GM19035 (cell line): Measurements from ENCODE around the gene SYNPR.

ENCODE experiments used
- ATAC-seq: cut with Tn5 transposase; IDR thresholded peaks from one replicate; pipeline ENCODE4 v1.9.1; 2021; ENCODE audit not compliant: unreplicated experiment

Gene SYNPR

DNA sequence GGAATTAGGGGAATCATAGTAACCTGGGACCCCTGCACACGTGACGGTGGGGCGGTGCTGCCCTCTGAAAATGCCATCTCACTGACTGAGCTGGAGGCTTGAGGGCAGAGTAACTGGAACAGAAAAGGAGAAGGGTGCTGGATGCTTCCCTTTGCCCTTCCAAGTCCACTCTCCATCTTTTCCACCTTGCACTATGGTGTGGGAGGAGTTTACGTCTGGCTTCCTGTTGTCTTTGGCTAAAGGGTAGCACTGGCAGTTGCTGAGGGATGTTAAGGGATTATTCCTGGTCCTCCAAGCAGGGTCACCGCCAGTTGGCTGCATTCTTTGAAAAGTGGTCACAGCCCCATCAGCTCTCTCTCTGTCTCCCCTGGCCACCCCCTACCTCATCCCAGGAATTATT lies 245.0 kb downstream of the SYNPR start:
- ATAC-seq, result no peak

GRCh38 chr3:63528325-63529000 lies 250.4 kb downstream of the SYNPR start:
- no peak for ATAC-seq

GRCh38 chr3:63532521-63532920 lies 254.4 kb downstream of the SYNPR start:
- no peak for ATAC-seq

DNA sequence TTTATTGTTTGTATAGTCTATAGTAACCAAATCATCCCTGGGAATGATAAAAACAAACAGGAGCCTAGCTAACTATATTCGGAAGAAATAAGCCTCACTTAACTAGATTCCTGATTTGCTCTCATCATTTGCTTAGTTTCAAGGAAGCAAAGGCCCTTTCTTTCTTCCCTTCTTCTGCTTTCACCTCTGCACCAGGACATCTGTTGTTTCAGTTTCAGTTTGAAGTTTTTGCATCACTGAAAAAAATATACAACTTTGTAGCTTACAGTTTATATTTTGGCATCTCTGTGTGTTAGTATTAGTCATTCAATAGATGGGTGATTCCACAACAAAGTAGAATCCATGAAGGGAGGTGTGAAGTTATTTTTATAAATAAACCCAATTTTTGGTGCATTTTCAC lies 260.8 kb downstream of the SYNPR start:
- ATAC-seq, result no peak

DNA sequence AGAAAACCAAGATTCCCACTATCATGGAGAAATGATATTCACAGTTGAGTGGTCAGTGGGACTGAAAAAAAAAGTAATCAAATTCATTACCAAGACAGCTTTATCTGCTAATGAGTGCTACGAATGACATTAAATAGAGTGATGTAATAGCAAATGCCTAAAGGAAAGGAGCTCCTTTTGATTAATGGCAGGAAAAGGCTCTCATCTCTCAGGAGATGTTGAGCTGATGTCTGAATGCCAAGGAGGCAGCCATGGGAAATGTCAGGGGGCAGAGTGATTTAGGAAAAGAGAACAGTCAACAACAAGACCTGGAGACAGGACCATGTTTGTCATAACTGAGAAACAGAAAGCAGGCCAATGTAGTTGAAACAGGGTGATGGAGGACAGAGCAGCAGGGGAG lies 277.7 kb downstream of the SYNPR start:
- no peak for ATAC-seq

- no peak for ATAC-seq
Observed at GRCh38 chr3:63556401-63556800, 278.3 kb downstream of the SYNPR start.

DNA sequence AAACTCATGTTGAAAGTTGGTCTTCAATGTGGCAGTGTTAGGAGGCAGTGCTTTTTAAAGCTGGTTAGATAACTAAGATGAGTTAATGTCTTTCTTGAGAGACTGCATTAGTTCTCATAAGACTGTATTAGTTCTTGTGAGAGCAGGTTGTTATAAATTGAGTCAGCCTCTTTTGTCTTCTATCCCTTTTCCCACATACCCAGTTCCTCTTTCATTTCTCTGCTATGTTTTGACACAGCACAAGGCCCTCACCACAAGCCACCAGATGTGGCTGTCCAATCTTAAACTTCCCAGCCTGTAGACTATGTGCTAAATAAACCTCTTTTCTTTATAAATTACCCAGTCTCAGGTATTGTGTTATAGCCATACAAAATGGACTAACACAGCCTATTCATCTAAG lies 279.8 kb downstream of the SYNPR start:
- ATAC-seq, result no peak

DNA sequence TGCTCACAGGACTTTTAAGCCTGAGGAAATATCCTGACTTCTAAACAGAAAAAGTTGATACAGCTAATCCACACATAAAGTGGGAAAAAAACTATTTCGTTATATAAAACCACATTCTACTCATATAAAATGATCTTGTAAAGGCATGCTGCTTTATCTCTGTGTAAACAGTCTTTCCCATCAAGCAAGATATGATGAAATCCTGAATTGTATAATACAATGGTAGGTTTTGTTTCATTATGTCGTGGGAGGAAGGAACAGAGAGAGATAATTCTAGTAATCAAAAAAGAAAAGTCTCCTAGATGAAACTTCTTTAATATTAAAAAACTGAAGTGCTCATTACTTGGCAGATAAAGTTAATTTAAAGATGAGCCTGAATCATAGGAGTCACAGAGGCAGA lies 281.8 kb downstream of the SYNPR start:
- no peak for ATAC-seq

- ATAC-seq, result no peak
Observed at GRCh38 chr3:63561879-63562278, 283.8 kb downstream of the SYNPR start.

DNA sequence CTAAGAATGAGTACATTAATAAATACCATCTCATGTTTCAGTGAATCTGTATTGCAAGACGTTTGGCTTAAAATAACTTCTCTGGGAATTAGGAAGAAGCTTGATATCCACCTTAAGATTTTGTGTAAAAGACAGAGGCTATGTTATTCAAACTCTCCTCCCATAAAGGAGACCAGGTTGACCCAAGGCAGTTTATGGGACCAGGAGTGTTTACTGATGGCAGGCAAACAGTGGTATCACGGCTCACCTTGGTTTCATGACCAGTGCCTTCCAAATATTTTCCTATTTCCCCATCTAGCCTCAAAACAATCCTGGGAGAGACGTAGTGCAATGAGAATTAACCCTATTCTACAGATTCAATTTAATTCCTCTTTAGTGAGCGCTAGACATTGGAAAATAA lies 284.2 kb downstream of the SYNPR start:
- ATAC-seq, result no peak

- ATAC-seq, result no peak
Observed at GRCh38 chr3:63563572-63563971, 285.5 kb downstream of the SYNPR start.

GRCh38 chr3:63565220-63565619 lies 287.1 kb downstream of the SYNPR start:
- no peak for ATAC-seq

- ATAC-seq, result no peak
Observed at GRCh38 chr3:63571682-63572081, 293.6 kb downstream of the SYNPR start.

DNA sequence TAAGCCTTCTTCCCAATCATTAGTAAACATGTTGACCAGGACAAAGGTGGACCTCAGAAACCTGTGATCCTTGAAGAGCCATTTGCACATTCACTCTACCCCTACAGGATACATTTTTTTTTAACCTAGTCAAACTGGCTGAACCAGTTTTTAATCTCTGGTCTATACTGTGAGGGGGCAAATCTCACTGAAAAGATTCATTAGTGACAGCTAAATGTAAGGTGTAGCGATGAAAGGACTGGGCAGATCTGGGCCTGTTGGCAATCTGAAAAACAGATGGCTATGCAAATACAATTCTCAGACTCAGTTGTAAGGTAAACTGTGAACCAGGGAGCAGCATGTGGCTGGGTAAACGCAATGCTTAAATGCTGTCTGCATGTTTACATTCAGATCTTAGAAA lies 298.7 kb downstream of the SYNPR start:
- no peak for ATAC-seq

DNA sequence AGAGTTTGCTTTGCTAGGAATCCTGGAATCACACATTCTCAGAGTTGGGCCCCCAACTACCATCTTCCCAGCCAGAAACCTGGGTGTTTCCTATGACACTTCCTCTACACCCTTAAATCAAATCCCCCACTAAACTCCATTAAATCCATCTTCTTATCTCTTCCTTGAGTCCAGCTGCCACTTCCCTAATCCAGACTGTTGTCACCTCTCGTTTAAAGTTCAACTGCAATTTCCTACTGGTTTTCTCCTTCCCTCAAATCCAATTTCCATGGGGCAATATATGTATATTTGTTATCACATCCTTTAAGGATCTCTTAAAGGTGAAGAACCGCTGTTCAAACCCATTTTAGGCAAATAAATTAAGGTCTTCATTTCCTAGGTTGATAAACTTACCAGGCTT lies 300.8 kb downstream of the SYNPR start:
- ATAC-seq, result no peak

DNA sequence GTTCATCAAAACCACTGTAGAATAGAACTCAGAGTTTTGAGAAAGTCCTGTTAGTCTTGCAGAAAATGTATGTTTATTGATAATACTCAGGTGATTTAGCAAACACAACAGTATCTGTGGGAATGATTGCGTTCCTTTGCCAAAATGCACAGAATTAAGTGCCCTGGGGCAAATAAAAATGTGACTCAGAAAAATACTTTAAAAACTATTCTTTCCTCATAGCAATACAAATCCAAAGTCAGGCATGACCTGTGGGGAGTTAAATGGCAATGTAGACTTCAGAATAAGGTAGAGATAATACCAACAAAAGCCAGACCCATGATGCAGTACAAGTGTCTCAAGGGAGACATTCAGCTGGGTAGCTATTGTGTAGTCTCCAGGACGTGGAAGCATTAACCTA lies 302.0 kb downstream of the SYNPR start:
- no peak for ATAC-seq

- ATAC-seq, result no peak
Observed at GRCh38 chr3:63582943-63583500, 304.9 kb downstream of the SYNPR start.

DNA sequence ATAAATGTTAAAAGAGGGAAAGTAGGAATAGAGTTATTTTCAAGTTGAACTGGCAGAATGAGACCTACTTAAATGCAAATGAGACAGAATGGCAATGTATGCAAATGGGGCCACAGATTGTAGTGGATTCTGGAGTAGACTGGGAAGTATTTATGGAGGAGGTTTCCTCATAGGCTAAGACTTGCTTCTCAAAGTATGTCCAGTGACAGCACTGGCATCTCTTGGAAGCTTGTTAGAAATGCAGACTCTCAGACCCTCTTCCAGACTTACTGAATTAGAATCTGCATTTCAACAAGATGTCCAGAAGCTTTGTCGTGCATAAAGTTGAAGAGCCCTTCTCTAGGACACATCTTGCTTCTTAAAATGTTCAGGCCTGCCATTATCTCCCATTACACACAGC lies 306.6 kb downstream of the SYNPR start:
- ATAC-seq, result no peak

GRCh38 chr3:63585927-63586326 lies 307.8 kb downstream of the SYNPR start:
- ATAC-seq, result no peak

GRCh38 chr3:63588895-63589294 lies 310.8 kb downstream of the SYNPR start:
- ATAC-seq, result no peak

DNA sequence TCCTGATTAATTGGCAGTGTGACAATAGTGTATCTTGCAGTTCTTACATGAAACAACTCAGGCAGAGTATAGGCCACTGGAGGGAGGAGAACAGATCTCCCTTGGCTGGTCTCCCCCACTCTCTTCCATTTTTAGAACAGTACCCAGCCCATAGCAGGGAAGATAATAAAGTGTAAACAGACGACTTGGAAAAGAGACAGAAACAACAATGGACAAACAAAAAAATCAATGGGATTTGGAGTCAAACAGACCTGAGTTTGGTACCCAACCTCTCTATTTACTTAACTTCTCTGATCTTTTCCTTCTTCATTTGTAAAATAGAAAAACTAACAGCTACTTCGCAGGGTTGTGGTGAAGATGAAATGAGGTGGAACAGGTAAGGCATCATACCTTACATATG lies 315.7 kb downstream of the SYNPR start:
- ATAC-seq, result no peak

DNA sequence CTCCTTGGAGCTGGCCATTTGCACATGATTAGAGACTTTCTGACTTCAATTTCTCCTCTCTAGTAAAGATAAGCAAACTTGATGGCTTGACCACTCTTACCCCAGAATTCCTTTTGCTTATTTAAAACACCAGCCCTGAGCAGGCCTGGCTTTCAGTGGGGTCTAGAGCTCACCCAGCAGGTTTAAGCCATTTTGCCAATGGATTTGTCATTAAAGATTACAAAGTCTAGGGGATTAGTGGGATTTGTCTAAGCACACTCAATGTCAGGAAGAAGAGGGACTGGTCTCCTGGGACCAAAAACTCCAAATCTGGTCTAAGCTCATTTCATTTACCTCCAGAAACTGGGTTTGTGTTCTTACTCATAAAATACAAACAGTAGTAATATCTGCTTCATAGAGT lies 317.1 kb downstream of the SYNPR start:
- ATAC-seq, result no peak

DNA sequence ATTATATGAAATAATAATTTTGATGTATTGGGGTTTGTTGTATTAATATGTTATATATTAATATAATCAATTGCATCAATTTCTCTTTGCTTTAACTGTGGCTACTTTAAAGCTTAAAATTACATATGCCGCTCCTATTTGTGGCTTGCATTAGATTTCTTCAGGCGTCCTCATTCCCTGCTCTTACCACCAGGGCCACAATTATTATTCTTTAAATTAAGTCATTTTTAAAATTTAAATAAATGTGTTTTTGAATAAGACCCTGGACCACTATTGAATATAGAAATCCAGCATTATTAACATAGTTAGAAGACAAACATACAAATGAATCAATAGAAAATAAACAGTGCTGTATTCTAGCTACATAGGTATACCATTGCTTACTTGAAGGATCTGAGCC lies 318.9 kb downstream of the SYNPR start:
- no peak for ATAC-seq
